CD4-positive, alpha-beta T cell treated with Interleukin-10 for 1 hour (primary cell): ENCODE results near the gene THOP1.

Source experiments
- DNase-seq: peaks from one replicate; pipeline ENCODE4 v3.0.0-alpha.2; 2020

THOP1 gene

DNA sequence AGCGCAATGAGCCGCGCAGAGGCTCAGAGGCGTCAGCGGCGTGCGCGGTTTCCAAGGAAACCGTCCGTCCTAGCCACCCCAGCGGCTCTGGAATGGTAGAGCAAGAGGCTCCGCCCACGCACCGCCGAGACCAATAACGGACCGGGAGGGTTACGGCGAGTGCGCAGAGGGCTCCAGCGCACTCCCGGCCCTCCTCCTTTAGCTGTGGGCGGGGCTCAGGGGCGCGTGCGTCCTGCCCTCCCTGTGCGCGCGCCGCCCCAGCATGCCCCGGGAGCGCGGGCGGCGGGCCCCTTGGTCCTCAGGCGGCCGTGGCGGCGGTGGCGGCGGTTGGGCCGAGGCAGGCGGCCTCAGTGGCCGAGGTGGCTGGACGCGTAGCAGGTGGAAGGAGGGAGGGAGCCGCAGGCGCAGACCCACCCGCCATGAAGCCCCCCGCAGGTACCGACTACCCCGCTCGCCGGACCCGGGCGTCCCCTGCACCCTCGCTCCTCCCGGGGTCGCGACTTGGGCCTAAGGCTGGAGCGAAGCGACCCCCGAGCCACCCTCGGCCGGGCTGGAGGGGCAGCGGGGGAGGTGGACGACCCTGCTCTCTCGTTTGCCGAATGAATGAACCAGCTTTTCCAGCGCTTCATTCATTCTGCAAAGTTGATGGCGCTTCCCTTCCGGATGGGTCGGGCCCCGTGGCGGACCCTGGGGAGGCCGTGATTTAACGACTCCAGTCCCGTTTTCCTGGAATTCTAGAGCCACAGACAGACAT lies at the start of gene THOP1:
THOP1 (plus strand) TSS at position 260 of the 754 bp plus-strand sequence; CDS start at position 420, 160 bp downstream.
- peak; percentile 98 for DNase-seq

GRCh38 chr19:2736550-2737190 lies 48.6 kb upstream of the THOP1 start:
- DNase-seq, result no peak

DNA sequence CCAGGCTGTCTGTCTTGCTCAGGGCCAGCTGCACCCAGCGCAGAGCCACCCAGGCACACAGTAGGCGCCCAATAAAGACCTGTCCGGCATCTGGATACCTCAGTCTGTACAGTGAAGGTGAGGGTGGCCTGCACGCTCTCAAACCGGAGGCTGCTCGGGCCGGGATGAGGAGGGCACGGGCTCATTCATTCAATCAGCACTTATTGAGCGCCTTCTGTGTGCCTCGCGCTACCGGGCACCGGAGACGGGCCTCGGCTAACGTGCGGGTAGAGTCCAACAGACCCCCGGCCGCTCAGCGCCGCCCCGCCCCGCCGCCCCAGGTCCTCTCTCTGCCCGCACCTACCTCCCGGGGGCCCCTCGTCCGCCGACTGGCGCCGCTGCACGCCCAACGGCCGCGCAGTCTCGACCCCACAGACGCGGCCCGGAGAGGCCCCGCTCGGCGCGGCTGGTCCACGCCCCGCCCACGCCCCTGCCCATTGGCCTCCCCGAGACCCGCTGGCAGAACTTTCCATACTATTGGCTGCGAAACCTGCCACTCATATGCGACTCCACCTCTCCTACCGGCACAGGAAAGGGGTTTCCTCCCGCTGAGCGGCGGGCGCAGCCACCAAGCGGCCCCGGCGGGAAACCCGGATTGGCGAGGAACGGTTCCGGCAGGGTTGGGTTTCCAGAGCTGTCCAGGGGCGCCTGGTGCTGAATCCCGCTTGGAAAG lies 45.5 kb upstream of the THOP1 start, which contains the start of gene SLC39A3:
SLC39A3 (minus strand) TSS at position 416 of the 712 bp plus-strand sequence. CDS start 2,760 bp downstream, outside the sequence.
- DNase-seq, result peak; percentile 99

- DNase-seq, result no peak
Observed at GRCh38 chr19:2740314-2740656, 45.0 kb upstream of the THOP1 start.

GRCh38 chr19:2743099-2743498 lies 42.2 kb upstream of the THOP1 start:
- no peak for DNase-seq

- no peak for DNase-seq
Observed at GRCh38 chr19:2744113-2744512, 41.2 kb upstream of the THOP1 start.

- no peak for DNase-seq
Observed at GRCh38 chr19:2747349-2747748, 38.0 kb upstream of the THOP1 start.

- no peak for DNase-seq
Observed at GRCh38 chr19:2750808-2751437, 34.4 kb upstream of the THOP1 start.

GRCh38 chr19:2751438-2751830 lies 33.9 kb upstream of the THOP1 start:
- DNase-seq, result no peak

DNA sequence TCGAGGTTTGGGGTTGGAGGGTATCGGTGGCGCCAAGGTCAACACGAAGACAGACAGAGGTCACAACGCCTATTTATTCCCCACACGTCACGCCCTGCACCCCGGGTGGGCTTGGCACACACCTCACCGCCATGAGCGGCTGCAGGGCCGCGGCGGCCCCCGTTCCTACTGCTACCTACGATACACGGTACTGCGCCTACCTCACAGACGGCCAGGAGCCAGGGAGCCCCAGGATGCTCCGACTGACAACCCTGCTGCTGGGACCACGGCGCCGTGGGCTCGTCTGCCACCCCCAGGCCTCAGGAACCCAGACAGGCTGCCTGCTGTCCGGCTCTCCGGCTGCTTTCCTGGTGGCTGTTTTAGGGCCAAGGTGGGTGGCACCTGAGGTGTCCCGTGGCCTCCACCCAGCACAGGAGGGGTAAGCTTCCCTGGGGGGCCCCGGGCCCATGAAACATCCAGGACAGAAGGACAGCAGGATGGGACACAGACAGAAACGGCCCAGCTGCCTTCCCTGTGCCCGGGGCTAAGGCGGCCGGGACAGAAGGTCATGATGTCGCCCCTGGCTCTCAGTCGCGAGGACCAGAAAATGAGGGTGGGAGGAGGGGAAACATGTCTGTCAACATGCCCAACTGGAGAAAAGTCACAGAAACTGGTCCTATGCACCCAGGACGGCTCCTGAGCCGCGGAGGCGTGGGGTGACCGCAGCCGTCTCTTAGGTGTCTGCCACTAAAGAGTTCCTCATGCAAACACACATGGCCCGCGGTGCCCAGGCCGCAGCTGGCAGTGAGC lies 30.4 kb upstream of the THOP1 start:
- no peak for DNase-seq

GRCh38 chr19:2755448-2755705 lies 29.9 kb upstream of the THOP1 start:
- DNase-seq, result no peak

DNA sequence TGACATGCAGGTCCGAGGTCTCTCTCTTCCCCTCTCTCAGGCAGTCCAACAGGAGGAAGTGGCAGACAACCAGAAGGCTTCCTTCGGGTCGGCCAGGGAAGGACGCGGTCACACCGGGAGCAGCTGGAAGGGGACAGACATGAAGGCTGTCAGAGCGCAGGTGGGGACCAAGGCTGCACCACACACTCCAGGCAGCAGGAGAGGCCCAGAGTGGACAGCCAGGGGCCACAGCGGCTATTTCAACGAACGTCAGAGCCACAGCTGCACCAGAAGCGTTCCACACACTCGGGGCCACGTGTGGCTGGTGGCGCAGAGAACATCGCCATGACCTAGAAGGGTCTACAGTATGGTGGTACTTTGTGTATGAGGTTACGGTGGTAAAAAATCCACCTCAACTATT lies 29.5 kb upstream of the THOP1 start:
- no peak for DNase-seq

DNA sequence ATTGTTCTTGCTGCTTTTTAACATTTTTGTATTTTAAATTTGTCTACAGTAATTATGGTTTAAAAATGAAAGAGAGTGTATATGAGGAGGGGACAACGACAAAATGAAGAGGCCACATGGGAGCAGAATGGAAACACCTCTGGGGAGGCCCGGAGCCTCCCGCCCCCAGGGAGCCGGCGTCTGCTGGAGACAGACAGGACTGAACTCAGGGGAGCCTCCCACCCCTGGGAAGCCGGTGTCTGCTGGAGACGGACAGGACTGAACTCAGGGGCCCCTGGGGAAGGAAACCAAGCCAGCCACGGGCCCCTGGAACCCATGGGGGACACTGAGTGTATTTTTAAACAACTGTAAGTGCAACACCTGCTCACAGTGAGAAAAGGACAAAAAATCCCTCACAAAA lies 28.8 kb upstream of the THOP1 start:
- DNase-seq, result no peak

GRCh38 chr19:2756921-2757881 lies 28.1 kb upstream of the THOP1 start:
- DNase-seq, result no peak

GRCh38 chr19:2758601-2759313 lies 26.5 kb upstream of the THOP1 start:
- no peak for DNase-seq

GRCh38 chr19:2759362-2759761 lies 25.9 kb upstream of the THOP1 start:
- no peak for DNase-seq

DNA sequence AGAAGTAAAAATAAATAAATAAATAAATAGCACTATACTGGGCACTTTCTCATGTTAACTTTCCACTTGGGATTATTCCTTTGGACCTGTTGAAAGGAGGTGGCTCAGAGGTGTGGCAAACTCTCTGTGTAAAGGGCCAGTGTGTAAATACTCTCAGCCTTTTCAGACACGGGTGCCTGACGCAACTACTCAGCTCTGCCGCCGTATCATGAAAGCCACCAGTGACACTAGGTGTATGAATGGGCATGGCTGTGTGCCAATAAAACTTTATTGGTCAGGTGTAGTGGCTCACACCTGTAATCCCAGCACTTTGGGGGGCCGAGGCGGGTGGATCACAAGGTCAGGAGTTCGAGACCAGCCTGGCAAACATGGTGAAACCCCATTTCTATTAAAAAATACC lies 25.3 kb upstream of the THOP1 start:
- no peak for DNase-seq

DNA sequence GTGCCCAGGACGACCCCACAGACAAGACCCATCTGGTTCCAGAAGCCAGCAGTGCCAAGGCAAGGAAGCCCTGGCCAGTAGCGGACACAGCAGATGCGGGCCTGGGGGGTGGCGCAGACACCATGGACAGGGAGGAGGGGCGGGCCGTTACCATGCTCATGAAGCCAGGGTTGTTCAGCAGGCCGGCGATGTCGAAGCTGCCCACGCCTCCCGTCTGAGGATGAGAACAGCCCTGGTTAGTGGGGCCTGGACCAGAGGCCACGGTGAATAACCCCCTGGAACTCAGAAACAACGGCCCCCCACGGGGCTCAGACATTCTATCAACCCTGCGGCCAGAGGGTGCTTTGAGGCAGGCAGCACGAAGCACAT lies 24.0 kb upstream of the THOP1 start:
- no peak for DNase-seq

- DNase-seq, result no peak
Observed at GRCh38 chr19:2761876-2762782, 23.2 kb upstream of the THOP1 start.
